Measurements from ENCODE around the gene PAH. TPM values are rescaled to one million over a fixed set of nuclear protein-coding genes. Genes with fewer than 3 reads are reported as not detected.

Gene PAH
- total and polyA plus RNA-seq, 2 of the 4 experiments (the other 2 are of a cell fraction), result not detected

DNA sequence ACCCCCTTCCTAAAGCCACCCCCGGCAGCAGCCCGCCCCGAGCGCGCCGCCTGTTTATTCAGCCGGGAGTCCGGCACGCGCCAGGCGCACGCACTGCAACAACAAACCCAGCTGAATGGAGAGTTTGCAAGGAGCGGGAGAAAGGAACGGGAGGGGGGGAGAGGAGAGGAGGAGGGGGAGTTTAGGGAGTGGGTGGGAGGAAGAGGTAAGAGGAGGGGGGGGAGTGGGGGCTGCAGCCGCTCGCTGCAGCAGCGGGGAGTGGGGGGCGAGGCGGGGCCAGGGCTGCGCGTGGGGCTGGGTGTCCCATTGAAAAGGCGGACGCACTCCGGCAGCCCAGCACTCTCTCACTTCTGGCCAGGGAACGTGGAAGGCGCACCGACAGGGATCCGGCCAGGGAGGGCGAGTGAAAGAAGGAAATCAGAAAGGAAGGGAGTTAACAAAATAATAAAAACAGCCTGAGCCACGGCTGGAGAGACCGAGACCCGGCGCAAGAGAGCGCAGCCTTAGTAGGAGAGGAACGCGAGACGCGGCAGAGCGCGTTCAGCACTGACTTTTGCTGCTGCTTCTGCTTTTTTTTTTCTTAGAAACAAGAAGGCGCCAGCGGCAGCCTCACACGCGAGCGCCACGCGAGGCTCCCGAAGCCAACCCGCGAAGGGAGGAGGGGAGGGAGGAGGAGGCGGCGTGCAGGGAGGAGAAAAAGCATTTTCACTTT is 40.5 kb upstream of the PAH start, which contains the start of gene ASCL1:
Gene ASCL1 (plus strand): TSS at position 336 of the 712 bp plus-strand sequence. CDS start 571 bp downstream, outside the sequence.
- dilution Hi-C loops (cut with HindIII; ENCODE audit: low sequenced_read_pairs, unreplicated experiment) (no loop called here), in situ Hi-C loops (cut with MboI; ENCODE audit: low sequenced_read_pairs) (no loop called here), intact Hi-C loops (cut with micrococcal nuclease) (no loop called here)
- Histone ChIP-seq H2BK20ac (ENCODE audit: low read depth, low read length) (no peak within 1 kb of the TSS), H2BK15ac (ENCODE audit: low read depth, low read length) (no peak within 1 kb of the TSS), H4K20me1 (ENCODE audit: insufficient read depth, low read length) (no peaks in the 10 kb centered on the region), H3K23ac (ENCODE audit: low read depth, low read length) (no peak within 1 kb of the TSS), H3K9me1 (ENCODE audit: insufficient read depth, low read length) (no peaks in the 10 kb centered on the region), H3K79me1 (ENCODE audit: low read depth in 1 of 2, low read length in 2 of 2) (no peaks in the 10 kb centered on the region), H2BK120ac (ENCODE audit: low read depth, low read length) (no peak within 1 kb of the TSS), H3K9ac (ENCODE audit: low read depth, low read length) (no peak within 1 kb of the TSS), H2AK9ac (replicated peaks; ENCODE audit: low read depth, low read length, poor library complexity) (peak within 1 kb of the TSS; percentile 37), H3K4ac (ENCODE audit: low read depth, low read length) (no peak within 1 kb of the TSS), H4K5ac (ENCODE audit: low read depth, low read length) (no peak within 1 kb of the TSS), H2AK5ac (ENCODE audit: low read depth, low read length) (no peak within 1 kb of the TSS), H3K56ac (ENCODE audit: extremely low read depth, insufficient read depth, low read length) (no peak within 1 kb of the TSS), H3K4me3 (ENCODE audit: insufficient read depth, low read depth, low read length) (peak within 1 kb of the TSS; percentile 33), H3K36me3 (ENCODE audit: control insufficient read depth, insufficient read depth, low read length) (no peaks in the 10 kb centered on the region), H4K91ac (ENCODE audit: insufficient read depth, low read depth, low read length) (no peak within 1 kb of the TSS), H3K18ac (ENCODE audit: low read depth, low read length) (no peak within 1 kb of the TSS), H3K27ac (ENCODE audit: insufficient read depth, low read length) (no peak within 1 kb of the TSS), H3K4me2 (ENCODE audit: low read depth, low read length) (peak within 1 kb of the TSS; percentile 79), H4K8ac (ENCODE audit: low read depth in 2 of 2, low read length in 2 of 2) (no peak within 1 kb of the TSS), H3K9me3 (ENCODE audit: control insufficient read depth, insufficient read depth, low read length) (0 out of 2 replicates have a peak, but pooled peaks cover 2% of the 10 kb centered on the region), H2BK5ac (ENCODE audit: low read depth, low read length, poor library complexity, severe bottlenecking) (no peak within 1 kb of the TSS), H3K14ac (replicated peaks; ENCODE audit: low read depth, low read length) (no peak within 1 kb of the TSS), H2AFZ (replicated peaks; ENCODE audit: low read length, poor library complexity) (peak within 1 kb of the TSS; percentile 77), H3K27me3 (ENCODE audit: control insufficient read depth, insufficient read depth, low read length) (peaks cover 49% of the 10 kb centered on the region), H3K4me1 (ENCODE audit: control insufficient read depth, insufficient read depth, low read length) (no peaks in the 10 kb centered on the region)
- POLR2A ChIA-PET (ENCODE audit: unreplicated experiment), result no interaction called here
- no TSS peak for BruUV-seq (replicated peaks)
- ATAC-seq (ENCODE audit: low read depth), result peak; percentile 35
- CTCF ChIA-PET, result no interaction called here
- peak; percentile 10 for DNase-seq
- WGBS, 2 experiments (ENCODE audit: extremely low coverage in 2 of 2, insufficient read length in 1 of 2), result 4% methylated on average over 10 of the region's 52 CpGs; no CpG with 5 or more reads in 1 of the 2 experiments
- TF ChIP-seq CHD1 (IDR thresholded peaks at IDR 0.05; ENCODE audit: low read depth, low read length) (no peak), MAFK (IDR thresholded peaks at IDR 0.05; ENCODE audit: low read depth, low read length) (no peak), CEBPB (IDR thresholded peaks at IDR 0.05; ENCODE audit: low read depth, low read length) (no peak), RFX5 (IDR thresholded peaks at IDR 0.05; ENCODE audit: low read depth, low read length) (no peak), MXI1 (IDR thresholded peaks at IDR 0.05; ENCODE audit: borderline replicate concordance, low read depth, low read length) (no peak), BHLHE40 (IDR thresholded peaks at IDR 0.05; ENCODE audit: low read depth, low read length) (no peak), FOS (IDR thresholded peaks at IDR 0.05; ENCODE audit: low read depth, low read length) (no peak), RCOR1 (IDR thresholded peaks at IDR 0.05; ENCODE audit: insufficient replicate concordance, low read length) (no peak), USF2 (IDR thresholded peaks at IDR 0.05; ENCODE audit: low read depth, low read length) (no peak), SMC3 (IDR thresholded peaks at IDR 0.05; ENCODE audit: low read depth, low read length) (no peak), RAD21 (IDR thresholded peaks at IDR 0.05; ENCODE audit: low read length) (no peak), MAZ (IDR thresholded peaks at IDR 0.05; ENCODE audit: borderline replicate concordance, low read depth, low read length) (no peak), POLR2A (IDR thresholded peaks at IDR 0.05; ENCODE audit: low read depth, low read length) (no peak), NFE2L2 (IDR thresholded peaks at IDR 0.05; ENCODE audit: low read depth, low read length) (no peak)
- TF ChIP-seq, protein P1, sequence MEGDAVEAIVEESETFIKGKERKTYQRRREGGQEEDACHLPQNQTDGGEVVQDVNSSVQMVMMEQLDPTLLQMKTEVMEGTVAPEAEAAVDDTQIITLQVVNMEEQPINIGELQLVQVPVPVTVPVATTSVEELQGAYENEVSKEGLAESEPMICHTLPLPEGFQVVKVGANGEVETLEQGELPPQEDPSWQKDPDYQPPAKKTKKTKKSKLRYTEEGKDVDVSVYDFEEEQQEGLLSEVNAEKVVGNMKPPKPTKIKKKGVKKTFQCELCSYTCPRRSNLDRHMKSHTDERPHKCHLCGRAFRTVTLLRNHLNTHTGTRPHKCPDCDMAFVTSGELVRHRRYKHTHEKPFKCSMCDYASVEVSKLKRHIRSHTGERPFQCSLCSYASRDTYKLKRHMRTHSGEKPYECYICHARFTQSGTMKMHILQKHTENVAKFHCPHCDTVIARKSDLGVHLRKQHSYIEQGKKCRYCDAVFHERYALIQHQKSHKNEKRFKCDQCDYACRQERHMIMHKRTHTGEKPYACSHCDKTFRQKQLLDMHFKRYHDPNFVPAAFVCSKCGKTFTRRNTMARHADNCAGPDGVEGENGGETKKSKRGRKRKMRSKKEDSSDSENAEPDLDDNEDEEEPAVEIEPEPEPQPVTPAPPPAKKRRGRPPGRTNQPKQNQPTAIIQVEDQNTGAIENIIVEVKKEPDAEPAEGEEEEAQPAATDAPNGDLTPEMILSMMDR (conservative IDR thresholded peaks at IDR 0.05; ENCODE audit: low read depth, low read length), result no peak
- TF ChIP-seq, protein P2, sequence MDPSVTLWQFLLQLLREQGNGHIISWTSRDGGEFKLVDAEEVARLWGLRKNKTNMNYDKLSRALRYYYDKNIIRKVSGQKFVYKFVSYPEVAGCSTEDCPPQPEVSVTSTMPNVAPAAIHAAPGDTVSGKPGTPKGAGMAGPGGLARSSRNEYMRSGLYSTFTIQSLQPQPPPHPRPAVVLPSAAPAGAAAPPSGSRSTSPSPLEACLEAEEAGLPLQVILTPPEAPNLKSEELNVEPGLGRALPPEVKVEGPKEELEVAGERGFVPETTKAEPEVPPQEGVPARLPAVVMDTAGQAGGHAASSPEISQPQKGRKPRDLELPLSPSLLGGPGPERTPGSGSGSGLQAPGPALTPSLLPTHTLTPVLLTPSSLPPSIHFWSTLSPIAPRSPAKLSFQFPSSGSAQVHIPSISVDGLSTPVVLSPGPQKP (IDR thresholded peaks at IDR 0.05; ENCODE audit: borderline replicate concordance, low read depth, low read length), result no peak

All from IMR-90 (cell line).